Stimulated activated CD8-positive, alpha-beta memory T cell treated with anti-CD3 and anti-CD28 coated beads, Interleukin-12 subunit alpha, Interleukin-12 subunit beta, amount 100 ng/mL, for 4 hours (primary cell): Measurements from ENCODE around the gene TTC21B.
"Not testable (repeated sequence)": the region's sequence is repeated elsewhere in the genome, so short reads cannot be mapped to it uniquely, and the experiment has no call there.

Experiments
- DNase-seq: peaks from one replicate; pipeline ENCODE4 v3.0.0-alpha.2; 2020; ENCODE audit warnings: low read depth

The TTC21B gene

GRCh38 chr2:165886487-165887146 lies 67.0 kb downstream of the TTC21B start:
- no peak for DNase-seq

GRCh38 chr2:165877565-165878550 lies 75.7 kb downstream of the TTC21B start:
- DNase-seq, result no peak

GRCh38 chr2:165876712-165877111 lies 76.9 kb downstream of the TTC21B start:
- no peak for DNase-seq

- no peak for DNase-seq
Measured at GRCh38 chr2:165876269-165876668, 77.3 kb downstream of the TTC21B start.

- DNase-seq, result no peak
Measured at GRCh38 chr2:165874445-165875039, 79.0 kb downstream of the TTC21B start.

GRCh38 chr2:165872101-165872791 lies 81.3 kb downstream of the TTC21B start:
- no peak for DNase-seq

- no peak for DNase-seq
Measured at GRCh38 chr2:165871025-165871424, 82.6 kb downstream of the TTC21B start.

GRCh38 chr2:165870346-165870745 lies 83.2 kb downstream of the TTC21B start:
- no peak for DNase-seq

- no peak for DNase-seq
Measured at GRCh38 chr2:165868211-165868610, 85.4 kb downstream of the TTC21B start.

- DNase-seq, result no peak
Measured at GRCh38 chr2:165864296-165864695, 89.3 kb downstream of the TTC21B start.

GRCh38 chr2:165863810-165864261 lies 89.7 kb downstream of the TTC21B start:
- DNase-seq, result no peak

- not testable (repeated sequence) for DNase-seq
Measured at GRCh38 chr2:165861083-165861482, 92.5 kb downstream of the TTC21B start.

GRCh38 chr2:165859723-165860122 lies 93.9 kb downstream of the TTC21B start:
- not testable (repeated sequence) for DNase-seq

- DNase-seq, result no peak
Measured at GRCh38 chr2:165857876-165858275, 95.7 kb downstream of the TTC21B start.

GRCh38 chr2:165852394-165852793 lies 101.2 kb downstream of the TTC21B start:
- no peak for DNase-seq

- DNase-seq, result no peak
Measured at GRCh38 chr2:165847001-165847400, 106.6 kb downstream of the TTC21B start.

GRCh38 chr2:165846056-165846455 lies 107.5 kb downstream of the TTC21B start:
- no peak for DNase-seq

- no peak for DNase-seq
Measured at GRCh38 chr2:165844216-165844615, 109.4 kb downstream of the TTC21B start.

GRCh38 chr2:165843351-165843750 lies 110.2 kb downstream of the TTC21B start:
- DNase-seq, result no peak

- no peak for DNase-seq
Measured at GRCh38 chr2:165840333-165840958, 113.1 kb downstream of the TTC21B start.

GRCh38 chr2:165839610-165840009 lies 114.0 kb downstream of the TTC21B start:
- DNase-seq, result no peak

- no peak for DNase-seq
Measured at GRCh38 chr2:165837122-165837521, 116.5 kb downstream of the TTC21B start.
